HUES48 (cell line): ENCODE measurements around the gene LPCAT1.
A peak's percentile ranks its signal among the peaks of the same experiment; 100 is the strongest.
"Not testable (repeated sequence)": the region's sequence is repeated elsewhere in the genome, so short reads cannot be mapped to it uniquely, and the experiment has no call there.

Experiments used
- H3K27ac ChIP-seq: one replicate; pipeline ENCODE4 v1.7.0; 2013; ENCODE audit warnings: low read depth, low read length, inconsistent platforms
- H3K27me3 ChIP-seq: 2 replicates; pipeline ENCODE4 v1.6.1; 2013; ENCODE audit warnings: mild to moderate bottlenecking, low read length; ENCODE audit not compliant: control insufficient read depth, insufficient read depth
- H3K36me3 ChIP-seq: 2 replicates; pipeline ENCODE4 v1.6.1; 2013; ENCODE audit warnings: low read length; ENCODE audit not compliant: control insufficient read depth, insufficient read depth
- H3K4me1 ChIP-seq: 2 replicates; pipeline ENCODE4 v1.6.1; 2013; ENCODE audit warnings: mild to moderate bottlenecking, low read length; ENCODE audit not compliant: control insufficient read depth, insufficient read depth
- H3K4me3 ChIP-seq: 2 replicates; pipeline ENCODE4 v1.5.1; 2013; ENCODE audit warnings: mild to moderate bottlenecking, low read depth, low read length
- H3K9ac ChIP-seq: 2 replicates; pipeline ENCODE4 v1.6.1; 2013; ENCODE audit warnings: mild to moderate bottlenecking, low read depth, low read length, moderate library complexity
- H3K9me3 ChIP-seq: 2 replicates; pipeline ENCODE4 v1.6.1; 2013; ENCODE audit warnings: low read length; ENCODE audit not compliant: control insufficient read depth, insufficient read depth

Gene LPCAT1, protein sequence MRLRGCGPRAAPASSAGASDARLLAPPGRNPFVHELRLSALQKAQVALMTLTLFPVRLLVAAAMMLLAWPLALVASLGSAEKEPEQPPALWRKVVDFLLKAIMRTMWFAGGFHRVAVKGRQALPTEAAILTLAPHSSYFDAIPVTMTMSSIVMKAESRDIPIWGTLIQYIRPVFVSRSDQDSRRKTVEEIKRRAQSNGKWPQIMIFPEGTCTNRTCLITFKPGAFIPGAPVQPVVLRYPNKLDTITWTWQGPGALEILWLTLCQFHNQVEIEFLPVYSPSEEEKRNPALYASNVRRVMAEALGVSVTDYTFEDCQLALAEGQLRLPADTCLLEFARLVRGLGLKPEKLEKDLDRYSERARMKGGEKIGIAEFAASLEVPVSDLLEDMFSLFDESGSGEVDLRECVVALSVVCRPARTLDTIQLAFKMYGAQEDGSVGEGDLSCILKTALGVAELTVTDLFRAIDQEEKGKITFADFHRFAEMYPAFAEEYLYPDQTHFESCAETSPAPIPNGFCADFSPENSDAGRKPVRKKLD

DNA sequence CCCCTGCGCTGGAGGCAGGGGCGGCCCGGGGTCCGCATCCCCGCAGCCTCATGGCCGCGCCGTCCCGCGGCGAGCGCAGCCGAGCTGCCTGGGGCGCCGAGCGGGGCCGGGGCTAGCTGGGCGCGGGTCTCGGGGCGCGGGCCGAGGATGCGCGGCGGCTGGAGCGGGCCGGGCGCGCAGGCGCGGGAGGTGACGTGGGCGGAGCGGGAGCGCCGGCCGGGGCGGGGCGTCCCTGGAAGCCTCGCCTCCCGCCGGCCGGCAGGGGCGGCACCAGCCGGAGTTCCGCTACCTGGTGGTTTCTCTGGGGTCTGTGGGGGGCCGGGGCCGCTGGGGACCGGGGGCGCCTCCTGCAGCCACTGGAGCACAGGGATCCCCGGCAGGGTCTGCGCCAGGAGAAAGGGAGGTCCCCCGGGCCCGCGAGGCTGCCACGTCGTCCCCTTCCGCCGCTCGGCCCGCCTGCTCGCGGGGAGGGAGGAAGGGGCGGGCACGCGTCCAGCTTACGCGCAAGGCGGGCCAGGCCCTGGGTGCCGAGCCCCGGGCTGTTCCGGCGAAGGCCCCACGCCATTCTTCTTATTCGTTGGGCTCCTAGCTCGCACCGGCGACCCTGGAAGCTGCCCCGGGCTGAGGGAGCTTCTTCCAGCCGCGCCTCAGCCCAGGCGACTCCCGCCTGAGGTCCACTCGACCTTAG, at the start of gene LPCAT1:
LPCAT1 (minus strand) TSS at position 168 of the 688 bp plus-strand sequence; CDS start at position 52, 116 bp downstream.
- Histone ChIP-seq H3K4me3 (peak within 1 kb of the TSS; percentile 79), H3K4me1 (peaks cover 25% of the 10 kb centered on the region), H3K36me3 (peaks cover 20% of the 10 kb centered on the region), H3K27me3 (no peaks in the 10 kb centered on the region), H3K27ac (no peak within 1 kb of the TSS), H3K9me3 (no peaks in the 10 kb centered on the region), H3K9ac (peak within 1 kb of the TSS; percentile 58)

GRCh38 chr5:1571875-1572274, 48.1 kb upstream of the LPCAT1 start:
- H3K4me1 ChIP-seq, H3K27ac ChIP-seq, H3K27me3 ChIP-seq, H3K9me3 ChIP-seq, H3K9ac ChIP-seq, H3K4me3 ChIP-seq: not testable (repeated sequence)
- H3K36me3 ChIP-seq: peaks cover 44% of the 10 kb centered on the region

- H3K27me3 ChIP-seq: no peaks in the 10 kb centered on the region
- peaks cover 42% of the 10 kb centered on the region for H3K36me3 ChIP-seq
- H3K9me3 ChIP-seq: peaks cover 8% of the 10 kb centered on the region
- no peak overlapping the region for H3K4me3 ChIP-seq
- no peak overlapping the region for H3K9ac ChIP-seq
- H3K4me1 ChIP-seq: no peaks in the 10 kb centered on the region
- no peak overlapping the region for H3K27ac ChIP-seq
These were observed 47.2 kb upstream of the LPCAT1 start for GRCh38 chr5:1570975-1571374.

DNA sequence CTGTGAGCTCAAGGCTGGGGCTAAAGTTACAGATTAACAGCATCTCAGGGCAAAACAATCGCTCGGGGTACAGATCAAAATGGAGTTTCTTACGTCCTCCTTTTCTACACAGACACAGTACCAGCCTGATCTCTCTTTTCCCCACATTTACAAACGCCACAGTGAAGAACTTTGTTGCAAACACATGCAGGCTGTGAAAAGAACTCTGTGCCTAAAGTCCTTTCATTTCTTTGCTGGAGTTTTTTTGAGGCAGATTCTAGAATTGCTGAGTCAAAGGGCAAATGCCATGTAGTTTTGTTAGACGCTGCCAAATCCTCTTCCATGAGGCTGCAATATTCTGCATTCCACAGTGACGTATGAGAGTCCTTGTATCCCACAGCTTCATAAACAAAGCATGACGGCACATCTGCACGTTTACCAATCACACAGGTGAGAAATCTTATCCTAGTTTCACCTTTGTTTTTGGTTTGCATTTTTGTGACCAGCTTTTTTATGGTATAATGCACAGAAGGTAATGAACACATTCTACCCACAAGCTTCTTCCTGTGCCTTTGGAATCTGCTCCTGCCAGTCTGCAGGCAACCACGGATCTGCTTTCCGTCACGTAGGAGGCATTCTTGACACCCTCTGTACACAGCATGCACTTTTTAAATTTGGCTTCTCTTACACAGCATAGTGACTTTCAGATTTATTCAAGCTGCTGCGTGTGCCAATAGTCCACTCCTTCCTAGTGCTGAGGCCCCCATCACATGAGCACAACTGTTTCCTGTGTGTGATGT, 44.6 kb upstream of the LPCAT1 start:
- Histone ChIP-seq H3K36me3 (peaks cover 31% of the 10 kb centered on the region), H3K9ac (no peak overlapping the region), H3K4me3 (no peak overlapping the region), H3K4me1 (no peaks in the 10 kb centered on the region), H3K27me3 (no peaks in the 10 kb centered on the region), H3K27ac (no peak overlapping the region), H3K9me3 (peaks cover 8% of the 10 kb centered on the region)

GRCh38 chr5:1567527-1568200, 43.9 kb upstream of the LPCAT1 start:
- not testable (repeated sequence) for H3K4me1 ChIP-seq, H3K4me3 ChIP-seq, H3K27me3 ChIP-seq, H3K27ac ChIP-seq, H3K9me3 ChIP-seq, H3K9ac ChIP-seq
- peaks cover 27% of the 10 kb centered on the region for H3K36me3 ChIP-seq

- H3K27me3 ChIP-seq: no peaks in the 10 kb centered on the region
- no peak overlapping the region for H3K9ac ChIP-seq
- H3K36me3 ChIP-seq: peaks cover 16% of the 10 kb centered on the region
- no peak overlapping the region for H3K27ac ChIP-seq
- H3K4me1 ChIP-seq: no peaks in the 10 kb centered on the region
- peaks cover 7% of the 10 kb centered on the region for H3K9me3 ChIP-seq
- no peak overlapping the region for H3K4me3 ChIP-seq
These were observed 42.3 kb upstream of the LPCAT1 start for GRCh38 chr5:1565737-1566734.

DNA sequence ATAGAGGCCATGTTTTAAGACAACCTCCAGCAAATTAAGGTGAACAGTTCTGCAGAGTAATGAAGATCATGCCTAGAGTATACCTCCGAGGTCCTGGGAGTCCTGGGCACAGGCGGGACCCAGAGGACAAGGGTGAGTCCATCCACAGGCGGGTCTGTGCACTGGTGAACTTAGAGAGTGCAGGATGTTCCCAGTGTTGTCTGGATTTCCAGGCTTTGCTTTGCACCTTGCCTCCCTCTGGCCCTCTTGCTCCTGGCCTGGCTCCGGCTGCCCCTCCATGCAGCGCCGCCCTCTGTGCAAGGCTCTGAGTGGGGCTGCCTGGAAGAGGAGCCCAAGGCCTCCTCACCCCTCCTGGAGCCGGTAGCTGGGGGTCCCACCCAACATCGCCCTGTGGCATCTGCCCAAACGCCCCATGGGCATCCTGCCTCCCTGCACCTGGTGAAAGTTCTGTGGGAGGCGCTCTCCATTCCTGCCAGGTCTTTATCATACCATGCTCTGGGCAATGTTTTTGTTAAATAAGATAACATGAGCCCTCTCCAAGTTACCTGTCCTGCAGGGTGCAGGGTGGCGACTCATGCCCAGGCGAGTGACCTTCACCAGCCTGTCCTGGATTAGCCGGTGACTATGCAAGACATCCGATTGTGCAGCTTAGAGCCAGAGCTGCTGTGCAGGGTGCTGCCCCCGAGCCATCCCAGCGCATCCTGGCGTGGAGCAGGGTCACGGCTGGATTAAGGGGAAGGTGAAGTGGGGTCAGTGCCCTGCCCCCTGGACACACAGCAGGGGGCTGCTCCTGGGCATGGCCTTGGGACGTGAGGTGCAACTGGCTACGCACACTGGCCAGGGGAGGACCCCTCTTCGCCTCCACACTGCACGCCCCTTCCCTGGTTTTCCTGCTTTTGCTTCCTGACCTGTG, 41.3 kb upstream of the LPCAT1 start:
- Histone ChIP-seq H3K9me3 (no peaks in the 10 kb centered on the region), H3K36me3 (0 out of 2 replicates have a peak, but pooled peaks cover 6% of the 10 kb centered on the region), H3K4me1 (no peaks in the 10 kb centered on the region), H3K27me3 (no peaks in the 10 kb centered on the region), H3K9ac (no peak overlapping the region), H3K4me3 (no peak overlapping the region), H3K27ac (no peak overlapping the region)

DNA sequence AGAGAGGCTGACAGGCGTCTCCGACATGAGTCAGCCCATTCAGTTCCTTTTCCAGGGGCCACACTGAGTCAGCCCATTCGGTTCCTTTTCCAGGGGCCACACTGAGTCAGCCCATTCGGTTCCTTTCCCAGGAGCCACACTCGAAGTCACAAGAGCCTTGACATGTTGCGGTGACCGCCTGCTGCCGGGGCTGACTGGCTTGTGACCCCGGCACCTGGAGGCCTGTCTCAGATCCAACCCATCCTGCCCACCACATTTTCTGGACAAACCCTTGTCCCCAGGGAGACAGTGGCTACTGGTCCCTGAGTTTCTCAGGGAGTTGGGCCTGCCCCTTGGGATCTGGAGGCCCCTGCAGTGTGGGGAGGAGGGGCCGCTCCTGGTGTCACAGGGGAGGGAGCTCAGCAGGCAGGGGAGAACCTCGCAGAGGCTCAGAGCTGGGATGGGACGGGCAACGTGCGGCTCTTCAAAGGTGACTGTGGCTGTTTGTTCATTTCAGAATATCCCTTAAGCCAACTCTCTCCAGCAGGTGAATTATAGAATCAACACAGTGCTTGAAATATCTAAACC, 40.5 kb upstream of the LPCAT1 start:
- Histone ChIP-seq H3K36me3 (0 out of 2 replicates have a peak, but pooled peaks cover 6% of the 10 kb centered on the region), H3K9me3 (no peaks in the 10 kb centered on the region), H3K27ac (no peak overlapping the region), H3K4me3 (no peak overlapping the region), H3K9ac (no peak overlapping the region), H3K27me3 (no peaks in the 10 kb centered on the region), H3K4me1 (no peaks in the 10 kb centered on the region)
